ENCODE data around the gene JAKMIP2.
"Not testable (repeated sequence)": the region's sequence is repeated elsewhere in the genome, so short reads cannot be mapped to it uniquely, and the experiment has no call there.

DNA sequence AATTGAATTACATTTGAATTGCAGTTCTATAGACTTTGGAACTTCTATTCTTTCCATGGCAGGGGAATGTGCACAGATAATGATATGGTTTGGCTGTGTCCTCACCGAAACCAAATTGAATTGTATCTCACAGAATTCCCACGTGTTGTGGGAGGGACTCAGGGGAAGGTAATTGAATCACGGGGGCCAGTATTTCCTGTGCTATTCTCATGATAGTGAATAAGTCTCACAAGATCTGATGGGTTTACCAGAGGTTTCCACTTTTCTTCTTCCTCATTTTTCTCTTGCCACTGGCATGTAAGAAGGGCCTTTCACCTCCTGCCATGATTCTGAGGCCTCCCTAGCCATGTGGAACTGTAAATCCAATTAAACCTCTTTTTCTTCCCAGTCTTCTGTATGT is 20.6 kb upstream of the JAKMIP2 start:
- TF ChIP-seq, protein P1, sequence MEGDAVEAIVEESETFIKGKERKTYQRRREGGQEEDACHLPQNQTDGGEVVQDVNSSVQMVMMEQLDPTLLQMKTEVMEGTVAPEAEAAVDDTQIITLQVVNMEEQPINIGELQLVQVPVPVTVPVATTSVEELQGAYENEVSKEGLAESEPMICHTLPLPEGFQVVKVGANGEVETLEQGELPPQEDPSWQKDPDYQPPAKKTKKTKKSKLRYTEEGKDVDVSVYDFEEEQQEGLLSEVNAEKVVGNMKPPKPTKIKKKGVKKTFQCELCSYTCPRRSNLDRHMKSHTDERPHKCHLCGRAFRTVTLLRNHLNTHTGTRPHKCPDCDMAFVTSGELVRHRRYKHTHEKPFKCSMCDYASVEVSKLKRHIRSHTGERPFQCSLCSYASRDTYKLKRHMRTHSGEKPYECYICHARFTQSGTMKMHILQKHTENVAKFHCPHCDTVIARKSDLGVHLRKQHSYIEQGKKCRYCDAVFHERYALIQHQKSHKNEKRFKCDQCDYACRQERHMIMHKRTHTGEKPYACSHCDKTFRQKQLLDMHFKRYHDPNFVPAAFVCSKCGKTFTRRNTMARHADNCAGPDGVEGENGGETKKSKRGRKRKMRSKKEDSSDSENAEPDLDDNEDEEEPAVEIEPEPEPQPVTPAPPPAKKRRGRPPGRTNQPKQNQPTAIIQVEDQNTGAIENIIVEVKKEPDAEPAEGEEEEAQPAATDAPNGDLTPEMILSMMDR (IDR thresholded peaks at IDR 0.05), result not testable (repeated sequence)
- not testable (repeated sequence) for TF ChIP-seq POLR2A (IDR thresholded peaks at IDR 0.05)
